Astrocyte of the cerebellum (primary cell): ENCODE data around the gene ZER1.

ENCODE experiments used
- DNase-seq: peaks from one replicate; pipeline ENCODE4 v3.0.0-alpha.2; 2011; ENCODE audit warnings: low read depth
- H3K4me3 ChIP-seq: 2 replicates; pipeline ENCODE4 v1.5.1; 2011; ENCODE audit warnings: mild to moderate bottlenecking, low read depth, low read length, moderate library complexity
- in situ Hi-C: cut with HindIII; loops from 2 replicates; pipeline ENCODE4 v1.10.0; 2017; ENCODE audit warnings: low sequenced_read_pairs
- TF ChIP-seq, protein P1 (sequence below): IDR thresholded peaks from 2 replicates; pipeline ENCODE4 v1.5.1; 2012; ENCODE audit warnings: low read length, low read depth, moderate library complexity, mild to moderate bottlenecking; ENCODE audit errors: missing control alignments

ZER1 gene

DNA sequence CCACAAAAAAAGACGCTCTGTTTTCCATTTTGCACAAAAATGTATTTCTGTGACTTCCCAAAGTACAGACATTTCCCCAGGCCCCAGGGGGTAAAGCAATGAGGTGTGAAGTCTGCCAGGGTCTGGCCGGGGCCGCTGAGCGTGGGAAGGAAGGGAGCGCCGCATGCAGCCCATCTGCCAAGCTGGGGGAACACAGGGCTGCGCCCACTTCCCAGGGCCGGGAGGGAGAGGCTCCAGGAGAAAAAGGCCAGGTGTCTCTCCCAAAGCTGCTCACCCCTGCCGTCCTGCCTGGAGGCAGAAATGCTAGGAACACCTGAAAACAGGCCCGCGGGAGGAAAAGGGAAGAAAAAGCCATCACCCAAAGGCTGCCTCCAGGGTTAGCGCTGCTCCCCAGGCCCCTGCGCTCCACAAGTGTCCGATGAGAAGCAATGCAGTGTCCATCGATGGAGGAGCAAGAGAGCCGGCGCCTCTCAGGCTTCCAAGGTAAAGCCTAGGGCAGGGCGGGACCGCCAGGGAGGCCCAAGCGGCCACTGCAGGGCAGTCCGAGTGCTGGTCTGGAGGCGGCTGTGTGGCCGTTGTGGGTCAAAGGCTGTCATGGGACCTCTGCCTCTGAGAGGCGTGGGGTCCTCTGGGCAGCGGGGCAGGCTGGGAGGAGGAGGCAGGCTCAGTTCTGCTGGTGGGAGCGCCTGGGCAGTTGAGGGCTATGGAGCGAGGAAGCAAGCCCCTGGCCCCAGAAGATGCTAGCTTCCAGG, 41.8 kb downstream of the ZER1 start:
- no peak overlapping the region for H3K4me3 ChIP-seq
- in situ Hi-C loops = no loop called here
- DNase-seq = no peak
- TF ChIP-seq, protein P1, sequence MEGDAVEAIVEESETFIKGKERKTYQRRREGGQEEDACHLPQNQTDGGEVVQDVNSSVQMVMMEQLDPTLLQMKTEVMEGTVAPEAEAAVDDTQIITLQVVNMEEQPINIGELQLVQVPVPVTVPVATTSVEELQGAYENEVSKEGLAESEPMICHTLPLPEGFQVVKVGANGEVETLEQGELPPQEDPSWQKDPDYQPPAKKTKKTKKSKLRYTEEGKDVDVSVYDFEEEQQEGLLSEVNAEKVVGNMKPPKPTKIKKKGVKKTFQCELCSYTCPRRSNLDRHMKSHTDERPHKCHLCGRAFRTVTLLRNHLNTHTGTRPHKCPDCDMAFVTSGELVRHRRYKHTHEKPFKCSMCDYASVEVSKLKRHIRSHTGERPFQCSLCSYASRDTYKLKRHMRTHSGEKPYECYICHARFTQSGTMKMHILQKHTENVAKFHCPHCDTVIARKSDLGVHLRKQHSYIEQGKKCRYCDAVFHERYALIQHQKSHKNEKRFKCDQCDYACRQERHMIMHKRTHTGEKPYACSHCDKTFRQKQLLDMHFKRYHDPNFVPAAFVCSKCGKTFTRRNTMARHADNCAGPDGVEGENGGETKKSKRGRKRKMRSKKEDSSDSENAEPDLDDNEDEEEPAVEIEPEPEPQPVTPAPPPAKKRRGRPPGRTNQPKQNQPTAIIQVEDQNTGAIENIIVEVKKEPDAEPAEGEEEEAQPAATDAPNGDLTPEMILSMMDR = no peak

DNA sequence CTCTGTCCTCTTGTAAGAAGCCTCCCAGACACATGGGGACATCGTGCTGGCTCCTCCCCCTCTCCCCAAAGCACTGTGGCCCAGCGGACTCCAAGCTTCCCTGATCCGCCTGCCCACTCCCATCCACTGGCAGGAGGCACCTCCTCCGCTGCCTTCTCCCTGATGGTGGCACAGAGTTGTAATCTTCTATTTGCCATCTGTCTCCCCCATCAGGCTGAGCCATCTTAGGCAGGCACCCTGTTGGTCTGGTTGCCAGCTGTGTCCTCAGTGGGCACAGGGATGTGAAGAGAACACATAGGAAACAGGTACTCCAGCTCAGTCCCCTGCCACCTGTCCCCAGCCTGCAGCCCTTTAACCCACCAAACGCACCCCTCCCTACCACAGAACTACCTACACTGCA, 42.4 kb downstream of the ZER1 start:
- in situ Hi-C loops = no loop called here
- TF ChIP-seq, protein P1 = no peak
- H3K4me3 ChIP-seq = no peak overlapping the region
- DNase-seq = no peak

DNA sequence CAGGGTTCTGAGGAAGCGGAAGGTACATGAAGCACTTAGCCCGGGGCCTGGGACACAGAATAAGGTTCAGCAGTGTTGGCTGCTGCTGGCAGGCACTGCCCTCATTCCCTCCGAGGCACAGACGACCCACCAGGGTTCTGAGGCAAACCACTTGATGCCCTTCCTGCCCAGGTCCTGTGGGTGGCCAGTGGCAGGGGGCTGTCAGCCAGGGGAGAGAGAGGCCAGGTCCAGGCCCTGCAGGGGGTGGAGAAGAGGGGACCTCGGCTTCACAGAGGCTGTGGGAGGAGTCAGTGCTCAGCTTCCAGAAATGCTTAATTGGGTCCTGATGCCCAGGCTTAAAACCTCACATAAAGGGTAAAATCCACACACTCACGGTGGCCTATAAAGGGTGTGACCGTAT, 43.4 kb downstream of the ZER1 start:
- DNase-seq = no peak
- TF ChIP-seq, protein P1 = no peak
- in situ Hi-C loops = no loop called here
- no peak overlapping the region for H3K4me3 ChIP-seq

DNA sequence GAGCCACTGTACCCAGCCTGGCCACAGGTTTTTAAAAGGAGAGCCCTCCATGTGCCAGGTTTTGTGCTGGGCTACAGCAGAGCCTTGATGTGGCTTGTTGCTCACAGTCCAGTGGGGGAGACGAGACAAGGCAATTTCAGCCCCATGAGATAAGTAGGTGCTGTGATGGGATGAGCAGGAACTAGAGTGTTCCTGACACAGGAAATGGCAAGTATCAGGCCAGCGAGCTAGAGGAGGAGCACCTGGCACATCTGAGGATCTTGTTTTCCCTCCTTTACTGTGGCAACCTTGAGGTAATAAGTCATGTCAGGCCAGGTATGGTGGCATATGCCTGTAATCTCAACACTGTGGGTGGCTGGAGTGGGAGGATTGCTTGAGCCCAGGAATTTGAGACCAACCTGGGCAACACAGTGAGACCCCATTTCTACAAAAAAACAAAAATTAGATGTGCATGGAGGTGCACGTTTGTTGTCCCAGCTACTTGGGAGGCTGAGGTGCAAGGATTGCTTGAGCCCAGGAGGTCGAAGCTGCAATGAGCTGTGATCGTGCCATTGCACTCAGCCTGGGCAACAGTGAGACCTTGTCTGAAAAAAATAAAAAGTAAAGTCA, 44.0 kb downstream of the ZER1 start:
- in situ Hi-C loops = no loop called here
- no peak overlapping the region for H3K4me3 ChIP-seq
- TF ChIP-seq, protein P1 = no peak
- no peak for DNase-seq

DNA sequence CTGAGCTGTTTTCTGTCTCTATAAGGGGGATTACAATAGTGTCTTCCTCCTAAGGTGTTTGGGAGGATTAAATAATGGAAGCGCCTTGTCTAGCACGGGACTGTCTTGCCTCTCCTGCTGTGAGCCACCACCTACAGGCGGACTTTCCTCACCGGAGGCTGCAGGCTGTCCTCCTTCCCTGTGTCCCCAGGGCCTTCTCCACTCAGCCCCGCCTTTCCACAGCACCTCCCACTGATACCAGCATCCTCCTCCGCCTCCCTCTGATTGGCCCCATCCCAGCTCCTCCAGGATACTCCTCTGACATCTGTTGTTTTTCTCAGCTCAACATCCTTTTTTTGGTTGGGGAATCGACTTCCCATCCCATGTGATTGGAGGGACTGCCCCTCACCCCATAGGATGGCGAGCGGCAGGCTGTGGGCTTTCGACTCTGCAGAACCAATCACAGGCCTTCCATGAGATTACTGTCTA, 46.9 kb downstream of the ZER1 start:
- H3K4me3 ChIP-seq = peak overlapping the region; percentile 76
- TF ChIP-seq, protein P1 = no peak
- DNase-seq = no peak
- in situ Hi-C loops = no loop called here

DNA sequence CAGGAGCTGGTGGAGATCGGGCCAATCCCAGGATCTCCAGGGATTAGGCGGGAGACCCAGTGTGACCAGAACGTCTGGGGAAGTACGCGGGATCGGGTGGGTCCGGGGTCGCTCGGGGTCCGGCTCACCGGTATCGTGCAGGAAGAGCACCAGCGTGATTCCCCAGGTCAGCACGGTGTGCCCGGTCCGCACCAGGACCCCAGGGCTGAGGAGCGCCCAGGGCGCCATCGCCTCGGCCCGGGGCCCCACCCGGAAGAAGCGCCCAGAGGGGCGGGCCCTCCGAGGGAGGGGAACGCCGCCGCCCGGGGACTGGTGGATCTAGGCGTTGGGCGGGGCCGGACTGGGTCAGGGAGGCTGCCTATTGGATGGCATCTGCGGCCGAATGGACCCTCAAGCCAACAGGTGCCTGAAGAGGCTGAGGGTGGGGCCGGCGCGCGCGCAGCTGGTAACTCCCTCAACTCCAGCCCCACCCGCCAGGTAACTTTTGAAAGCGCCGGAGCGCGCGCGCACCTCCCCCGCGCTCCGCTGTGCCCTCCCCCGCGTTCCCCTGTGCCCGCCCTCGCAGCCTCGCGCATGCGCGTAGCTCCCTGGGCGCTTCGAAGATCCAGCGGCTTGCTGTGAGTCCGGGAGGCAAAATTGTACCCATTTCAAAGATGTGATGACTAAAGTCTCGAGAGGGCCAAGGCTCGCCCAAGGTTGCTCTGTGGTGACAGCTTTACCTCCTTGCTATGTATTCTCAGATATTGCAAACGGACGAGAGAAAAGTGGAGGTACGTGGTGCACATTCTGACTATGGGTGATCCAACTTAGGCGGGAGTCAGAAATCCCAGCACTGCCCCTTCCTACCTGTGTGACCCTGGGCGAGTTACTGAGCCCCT, 47.6 kb downstream of the ZER1 start, which contains the start of gene ZDHHC12:
Gene ZDHHC12, minus strand, starts transcription at position 262 of the 878 bp plus-strand sequence. Its CDS starts 34 bp downstream, at position 228.
- H3K4me3 ChIP-seq = peak within 1 kb of the TSS; percentile 76
- TF ChIP-seq, protein P1 = no peak
- in situ Hi-C loops = no loop called here
- peak; percentile 79 for DNase-seq
